NCI-H82 treated with DMSO at 0.1 percent for 48 hours (cell line): ENCODE measurements around the gene AUTS2.

Source experiments
- DNase-seq: peaks from one replicate; lab custom pipeline; 2025; ENCODE audit not compliant: unreplicated experiment; lab: John Stamatoyannopoulos, UW

AUTS2 gene

DNA sequence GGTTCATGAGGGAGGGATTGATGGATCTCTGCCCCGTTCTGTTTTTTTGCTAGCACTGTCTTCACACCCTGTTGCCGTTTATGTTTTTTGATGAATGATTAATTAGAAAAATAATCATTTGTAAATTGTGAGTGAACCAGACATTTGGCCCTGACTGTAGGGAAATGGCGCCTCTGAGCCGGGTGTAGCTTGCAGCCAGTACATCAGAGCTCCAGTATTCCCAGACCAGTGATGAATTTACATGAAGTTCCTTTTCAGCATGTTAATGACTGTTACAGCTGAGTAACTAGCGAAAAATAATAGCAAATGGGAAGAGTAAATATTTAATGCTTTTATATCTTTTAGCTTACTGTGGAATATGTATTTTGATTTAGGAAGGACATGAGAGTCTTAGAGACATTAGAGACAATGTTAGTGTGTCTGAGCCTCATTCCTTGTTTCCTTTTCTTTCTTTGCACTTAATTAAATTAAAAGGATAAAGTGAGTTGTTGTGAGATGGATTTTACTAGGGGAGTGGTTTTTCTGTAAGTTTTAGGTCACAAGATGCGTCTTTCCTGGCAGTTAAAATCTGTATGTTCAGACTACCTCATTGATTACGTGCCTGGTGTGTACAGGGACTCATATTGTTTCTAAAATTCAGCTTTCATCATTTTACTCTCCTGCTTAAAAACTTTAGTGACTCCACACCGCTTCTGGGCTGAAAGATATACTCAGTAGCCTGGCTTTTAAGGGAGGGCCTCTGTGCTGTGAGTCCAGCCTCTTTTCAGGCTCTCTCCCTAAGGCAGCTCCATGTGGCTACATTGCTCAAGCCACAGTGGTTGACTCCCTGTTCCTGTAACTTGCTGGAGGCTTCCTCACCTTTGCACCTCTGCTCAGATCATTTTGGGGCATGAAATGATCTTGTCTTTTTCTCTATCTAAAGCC lies 86.4 kb downstream of the AUTS2 start:
- no peak for DNase-seq

DNA sequence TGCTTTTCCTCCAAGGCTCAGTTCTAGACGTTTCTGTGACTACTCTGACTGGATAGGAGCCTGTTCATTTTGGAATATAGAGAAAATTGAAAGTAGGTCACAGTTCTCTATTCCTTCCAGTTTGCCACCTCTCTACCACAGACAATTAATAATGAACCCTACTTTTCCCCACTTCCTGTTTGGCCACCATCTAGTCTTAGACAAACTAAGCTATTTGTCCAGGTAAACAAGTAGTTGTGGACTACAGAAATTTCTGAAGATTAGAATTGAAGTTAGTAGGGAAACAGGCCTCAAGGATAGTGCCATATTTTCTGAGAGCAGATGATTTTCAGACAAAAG lies 87.0 kb downstream of the AUTS2 start:
- DNase-seq = no peak

DNA sequence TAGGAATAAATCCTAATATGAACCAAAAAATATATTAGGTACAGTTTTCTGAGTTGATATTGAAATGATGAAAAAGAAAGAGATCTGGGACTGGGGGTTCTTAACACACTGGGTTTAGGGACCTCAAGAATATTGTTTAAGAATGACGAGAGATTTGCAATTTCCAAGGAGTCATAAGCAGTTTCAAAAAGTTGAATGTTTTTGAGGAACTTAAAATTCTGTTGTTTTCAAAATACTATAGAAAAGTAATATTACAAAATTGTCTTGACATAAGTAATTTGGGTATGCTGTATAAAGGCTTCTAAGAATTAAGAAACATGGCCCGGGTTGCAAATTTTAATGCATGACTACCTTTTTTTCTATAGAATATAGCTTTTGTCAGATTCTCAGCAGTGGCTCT lies 88.1 kb downstream of the AUTS2 start:
- DNase-seq = no peak

DNA sequence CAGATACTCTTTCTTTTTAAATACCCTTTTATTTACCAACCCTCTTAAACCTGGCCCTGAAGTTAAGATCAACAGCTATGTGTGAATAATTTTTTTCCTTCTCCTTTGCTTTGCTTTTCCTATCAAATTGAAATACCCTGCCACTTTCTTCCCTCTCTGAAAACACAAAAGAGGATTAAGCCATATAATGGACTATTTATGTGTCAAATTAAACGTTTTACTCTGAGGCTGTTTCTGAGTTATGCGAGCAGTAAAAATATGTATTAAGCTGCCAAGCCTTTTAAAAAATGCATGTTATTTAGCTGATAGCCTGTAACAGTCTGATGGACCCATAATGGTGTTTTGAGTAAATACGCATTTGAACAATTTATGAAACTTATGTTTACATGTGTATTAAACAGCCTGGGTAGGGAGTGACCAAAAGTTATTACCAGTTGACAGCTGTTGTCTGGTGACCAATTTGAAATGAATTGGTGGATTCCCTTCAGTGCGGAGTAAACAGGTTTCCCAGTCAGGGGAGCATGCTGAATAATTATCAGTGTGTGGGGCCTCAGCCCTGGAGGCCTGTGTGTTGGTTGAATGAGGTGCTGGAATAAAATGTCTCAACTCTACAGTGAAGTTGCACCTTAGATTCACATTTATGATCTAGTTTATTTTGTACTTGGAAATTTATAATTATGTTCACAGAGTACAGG lies 89.6 kb downstream of the AUTS2 start:
- DNase-seq = peak; percentile 37

DNA sequence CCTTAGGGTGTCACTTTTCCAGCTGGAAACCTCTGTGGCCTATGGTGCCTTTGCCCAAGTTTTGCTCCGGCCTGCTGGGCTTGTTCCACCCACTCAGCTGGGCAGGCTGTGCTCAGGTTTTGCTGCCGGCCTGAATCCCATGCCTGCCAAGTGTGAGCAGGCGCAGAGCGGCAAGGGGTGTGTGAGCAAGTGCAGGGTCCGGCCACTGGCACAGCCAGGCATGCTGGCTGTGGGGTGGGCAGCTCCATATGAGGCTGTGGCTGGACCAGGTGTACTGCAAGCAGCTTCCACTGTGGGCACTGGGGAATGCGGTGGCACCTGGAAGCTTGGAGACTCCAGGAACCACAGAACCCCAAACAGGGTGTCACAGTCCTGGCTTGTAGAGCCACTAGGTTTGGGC lies 92.1 kb downstream of the AUTS2 start:
- no peak for DNase-seq

DNA sequence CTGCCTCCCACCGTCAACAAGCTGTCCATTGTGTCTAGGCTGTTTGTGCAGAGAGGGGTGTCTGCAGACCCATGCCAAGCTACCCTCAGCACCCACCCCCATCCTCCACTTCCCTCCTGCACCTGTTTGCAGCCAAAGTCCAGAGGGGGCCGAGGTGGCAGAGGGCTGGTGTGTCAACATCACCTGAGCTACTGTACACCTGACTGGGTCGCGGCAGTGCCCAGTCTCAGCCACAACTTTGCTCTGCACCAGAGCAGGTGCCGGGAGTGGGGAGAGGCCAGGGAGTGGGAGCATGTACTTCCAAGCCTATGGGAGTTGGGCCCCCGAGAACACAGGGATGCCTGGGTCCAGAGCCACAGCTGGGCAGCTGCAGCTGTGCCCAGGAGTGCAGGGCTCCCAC lies 93.1 kb downstream of the AUTS2 start:
- DNase-seq = no peak

DNA sequence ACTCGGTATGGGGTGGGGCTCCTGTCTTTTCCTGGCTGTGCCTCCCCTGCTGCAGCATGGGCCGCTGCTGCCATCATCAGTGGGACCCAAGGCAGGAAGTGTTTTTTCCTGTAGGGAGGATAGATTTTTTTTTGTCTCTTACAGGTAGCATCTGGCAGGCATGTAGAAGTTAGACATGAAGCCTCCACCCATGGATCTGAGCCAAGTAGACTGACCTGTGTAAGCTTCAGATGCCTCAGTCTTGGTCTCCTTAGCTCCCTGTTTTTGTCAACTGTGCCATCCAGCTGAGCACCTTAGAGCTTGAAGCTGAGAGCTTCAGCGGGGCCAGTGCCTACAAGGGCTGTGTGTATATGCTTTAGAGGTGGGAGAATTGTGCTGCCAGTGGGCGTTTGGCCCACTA lies 93.5 kb downstream of the AUTS2 start:
- DNase-seq = no peak

DNA sequence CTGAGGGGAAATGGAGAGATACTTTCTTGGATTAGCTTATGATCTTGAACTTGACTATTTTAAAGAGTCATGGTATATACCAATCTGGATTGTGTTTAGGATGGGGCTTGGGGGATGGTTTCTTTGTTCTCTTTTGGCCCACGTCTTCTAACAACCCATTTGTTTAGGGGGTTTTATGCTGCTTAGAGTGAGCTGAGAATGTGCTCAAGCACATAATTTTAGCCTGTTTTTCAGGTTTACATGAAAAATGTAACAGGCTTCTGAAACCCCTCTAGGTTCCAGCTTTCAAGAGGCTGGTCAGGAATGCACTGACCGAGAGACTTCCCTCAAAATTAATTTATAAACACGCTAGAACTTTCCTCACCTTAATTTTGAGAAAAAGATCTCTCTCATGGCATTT lies 94.3 kb downstream of the AUTS2 start:
- DNase-seq = no peak

DNA sequence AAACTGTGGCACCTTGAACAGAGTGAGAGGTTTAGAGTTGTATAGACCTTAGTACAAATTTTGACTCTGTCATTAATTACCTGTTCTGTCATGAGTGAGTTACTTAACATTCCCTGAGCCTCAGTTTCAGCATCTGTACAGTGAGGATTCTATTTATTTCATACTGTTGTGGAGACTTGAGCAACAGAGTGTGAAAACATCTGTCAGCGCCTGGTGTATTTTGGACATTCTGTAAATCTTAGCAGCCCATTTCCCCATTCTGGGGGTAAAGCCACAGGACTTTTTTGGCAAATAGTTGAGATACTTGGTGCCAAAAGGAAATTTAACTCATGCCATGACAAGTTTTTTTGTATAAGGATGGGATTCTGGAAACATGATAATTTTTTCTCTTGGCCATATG lies 94.8 kb downstream of the AUTS2 start:
- no peak for DNase-seq

DNA sequence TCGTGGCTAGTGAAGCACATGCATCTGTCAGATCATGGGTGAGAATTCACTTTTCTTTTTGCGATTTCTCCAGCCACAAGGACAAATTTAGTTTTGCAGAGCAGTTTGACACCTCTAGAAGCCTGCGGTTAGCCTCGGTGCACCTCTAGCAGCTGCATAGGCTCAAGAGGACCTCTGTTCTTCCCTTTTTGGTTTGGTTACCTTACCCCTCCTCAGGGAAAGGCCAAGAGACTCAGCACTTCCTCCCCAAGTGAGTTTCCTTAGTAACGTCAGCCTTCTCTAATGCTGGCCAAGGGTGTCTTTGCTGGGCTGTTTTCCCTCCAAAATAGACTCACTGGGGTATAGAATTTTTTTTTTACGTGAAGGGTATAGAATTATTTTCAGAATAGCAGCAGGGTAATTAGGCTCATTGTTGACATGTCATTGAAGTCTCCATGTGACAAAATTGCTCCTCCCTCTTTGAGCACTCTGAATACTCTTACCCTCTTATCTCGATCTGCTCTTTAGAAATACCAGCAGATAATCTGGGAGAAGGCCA lies 97.8 kb downstream of the AUTS2 start:
- DNase-seq = no peak

DNA sequence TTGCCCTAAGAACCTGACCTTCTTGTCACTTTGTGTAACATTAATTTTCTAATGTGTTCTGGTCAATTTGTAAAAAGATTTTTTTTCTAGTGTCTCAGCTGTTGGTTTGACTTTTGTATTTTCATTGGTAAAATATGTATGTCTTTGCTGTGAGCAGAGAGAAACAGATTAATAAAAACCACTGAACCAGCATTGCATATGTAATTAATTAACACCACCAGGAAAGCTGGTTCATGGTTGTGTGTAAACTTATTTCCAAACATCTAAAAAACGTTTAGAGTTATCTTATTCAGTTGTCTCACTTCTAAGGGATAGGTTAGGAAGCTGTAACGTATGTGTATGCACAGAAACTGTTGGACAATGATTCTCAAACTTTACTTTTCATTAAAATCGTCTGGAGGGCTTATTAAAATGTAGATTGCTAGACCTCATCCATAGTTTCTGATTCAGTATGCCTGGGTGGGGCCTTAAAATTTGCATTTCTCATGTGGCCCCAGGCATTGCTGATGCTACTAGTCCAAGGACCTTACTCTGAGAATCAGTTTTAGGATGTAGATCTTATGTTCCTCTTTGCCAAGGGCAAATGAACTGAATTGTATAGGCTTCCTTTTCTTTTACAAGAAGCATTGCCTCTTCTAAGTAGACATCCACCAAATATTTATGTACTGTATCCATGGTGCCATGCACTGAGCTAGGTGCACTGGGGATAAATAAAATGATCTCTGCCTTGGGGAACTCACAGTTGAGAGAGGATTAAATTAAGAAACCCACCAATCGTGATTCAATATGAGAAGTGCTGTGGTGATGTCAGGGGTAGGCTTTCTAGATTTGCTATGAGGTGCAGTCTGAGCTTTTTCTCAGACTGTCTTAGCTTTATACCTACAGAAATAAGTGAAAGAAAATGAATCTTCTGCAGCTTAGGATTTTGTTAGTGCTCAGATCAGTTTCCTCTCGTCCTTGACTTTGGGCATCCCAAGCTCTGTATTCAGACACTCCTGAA lies 98.7 kb downstream of the AUTS2 start:
- DNase-seq = no peak

DNA sequence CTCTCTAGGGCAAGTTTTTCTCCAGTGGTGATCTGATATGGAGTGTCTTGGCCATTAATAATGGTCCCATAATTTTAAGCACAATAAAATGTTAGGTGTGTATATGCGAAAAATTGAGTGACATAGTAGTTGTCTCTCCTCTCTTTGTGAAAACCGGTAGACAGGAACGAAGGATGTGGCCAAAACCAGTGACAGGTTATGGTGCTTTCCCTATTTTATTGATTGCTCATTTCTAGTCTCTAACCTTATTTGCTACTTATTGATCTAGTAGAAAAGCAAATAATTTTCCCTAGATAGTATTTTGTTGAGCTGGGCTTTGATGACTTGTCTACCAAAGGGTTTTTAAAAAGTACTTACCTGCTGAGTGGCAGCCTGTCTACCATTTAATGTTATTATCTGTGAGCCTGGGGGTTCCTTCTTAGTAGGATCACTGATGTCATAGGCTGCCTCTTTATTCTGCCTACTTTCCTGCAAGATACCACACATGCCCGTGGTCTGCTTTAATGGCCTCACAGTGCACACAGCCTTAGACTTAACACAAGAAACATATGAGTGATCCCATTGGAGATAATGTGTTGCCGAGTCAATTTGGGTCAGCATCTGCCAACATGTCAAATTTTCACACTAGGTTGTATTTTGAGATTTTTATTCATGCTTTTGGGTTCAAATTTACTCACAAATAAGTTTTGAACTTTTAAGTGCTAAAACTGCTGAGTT lies 100.0 kb downstream of the AUTS2 start:
- no peak for DNase-seq

DNA sequence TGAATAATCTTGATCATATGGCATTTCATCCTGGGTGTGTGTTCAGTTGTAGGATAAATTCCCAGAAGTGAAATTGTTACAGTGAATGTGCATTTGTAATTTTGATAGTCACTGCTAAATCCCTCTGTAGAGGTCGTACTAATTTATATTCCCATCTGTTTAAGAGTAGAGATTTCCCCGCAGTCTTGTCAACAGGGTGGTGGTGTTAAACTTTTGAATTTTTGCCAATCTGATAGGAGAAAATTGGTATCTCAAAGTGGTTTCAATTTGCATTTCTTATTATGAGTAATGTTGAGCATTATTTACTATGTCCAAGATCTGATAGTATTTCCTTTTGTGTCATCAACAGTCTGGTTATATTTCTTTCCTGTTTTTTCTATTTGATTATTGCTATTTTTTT lies 101.7 kb downstream of the AUTS2 start:
- DNase-seq = no peak

DNA sequence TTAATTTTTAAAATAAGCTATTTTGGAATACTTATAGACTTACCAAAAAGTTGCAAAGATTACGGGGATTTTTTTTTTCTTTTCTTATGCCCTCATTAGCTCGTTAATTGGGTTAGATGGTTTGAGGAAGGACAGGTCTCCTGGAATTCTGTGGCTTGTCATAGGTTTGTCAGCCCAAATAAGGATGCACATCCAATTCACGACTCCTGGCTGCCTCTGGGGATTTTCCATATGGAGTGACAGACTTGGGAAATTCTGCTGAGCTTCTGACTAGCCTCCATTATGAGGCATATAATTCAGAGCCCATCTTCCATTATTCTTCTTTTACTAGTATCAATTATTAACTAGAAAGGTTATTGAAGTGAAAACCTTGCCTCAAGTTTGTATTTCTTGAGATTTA lies 102.1 kb downstream of the AUTS2 start:
- DNase-seq = peak; percentile 42

DNA sequence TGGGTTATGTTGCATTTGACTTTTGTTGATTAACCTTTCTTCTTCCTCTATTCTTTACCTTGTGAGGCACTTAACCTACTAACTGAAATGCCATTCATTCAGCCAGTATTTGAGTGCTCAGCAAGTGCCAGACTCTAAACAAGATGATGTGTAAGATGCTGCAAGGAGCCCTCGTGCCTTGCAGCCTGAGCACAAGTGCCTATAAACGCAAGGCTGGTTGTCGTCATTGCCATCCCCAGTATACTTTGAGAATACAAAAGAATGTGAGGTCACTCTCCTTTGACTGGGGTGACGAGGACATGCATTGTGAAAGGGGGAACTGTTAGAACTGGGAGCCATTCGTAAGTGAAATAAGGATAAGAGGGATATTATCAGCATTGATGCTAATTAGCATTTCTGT lies 103.0 kb downstream of the AUTS2 start:
- DNase-seq = no peak

DNA sequence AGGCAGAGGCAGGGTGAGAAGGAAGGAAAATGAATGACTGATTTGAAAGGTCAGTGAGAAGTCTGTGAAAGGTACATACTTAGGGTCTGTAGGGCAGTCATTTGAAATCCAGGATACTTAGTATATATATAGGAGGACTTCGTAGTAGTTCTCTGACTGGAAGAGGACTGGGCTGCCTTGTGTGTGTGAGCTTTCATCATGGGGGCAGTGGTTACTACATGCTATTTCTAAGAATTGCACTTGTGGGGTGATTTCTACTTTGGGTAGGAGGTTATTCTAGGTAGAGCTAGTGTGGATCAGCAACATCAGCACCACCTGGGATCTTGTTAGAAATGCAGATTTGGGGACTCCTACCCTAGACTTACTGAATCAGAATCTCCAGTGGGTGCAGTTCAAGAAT lies 104.1 kb downstream of the AUTS2 start:
- DNase-seq = no peak

DNA sequence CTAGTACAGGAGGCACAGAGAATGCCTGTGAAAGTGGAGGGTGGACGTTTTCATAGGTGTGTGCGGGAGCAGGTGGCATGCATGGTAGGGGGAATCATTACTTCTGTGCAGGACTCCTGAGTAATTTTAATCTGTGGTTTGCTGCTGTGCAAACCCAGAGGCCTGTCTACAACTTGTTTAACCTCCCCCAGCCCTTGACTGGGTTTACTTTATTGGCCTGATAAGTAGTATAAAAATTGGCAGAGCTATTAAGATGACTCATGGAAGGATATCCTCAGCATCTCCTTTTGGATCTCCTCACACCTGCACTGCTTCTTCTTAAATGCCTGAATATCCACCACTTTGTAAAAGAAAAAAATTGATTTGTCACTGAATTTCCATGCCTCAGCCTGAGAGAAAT lies 104.8 kb downstream of the AUTS2 start:
- no peak for DNase-seq

DNA sequence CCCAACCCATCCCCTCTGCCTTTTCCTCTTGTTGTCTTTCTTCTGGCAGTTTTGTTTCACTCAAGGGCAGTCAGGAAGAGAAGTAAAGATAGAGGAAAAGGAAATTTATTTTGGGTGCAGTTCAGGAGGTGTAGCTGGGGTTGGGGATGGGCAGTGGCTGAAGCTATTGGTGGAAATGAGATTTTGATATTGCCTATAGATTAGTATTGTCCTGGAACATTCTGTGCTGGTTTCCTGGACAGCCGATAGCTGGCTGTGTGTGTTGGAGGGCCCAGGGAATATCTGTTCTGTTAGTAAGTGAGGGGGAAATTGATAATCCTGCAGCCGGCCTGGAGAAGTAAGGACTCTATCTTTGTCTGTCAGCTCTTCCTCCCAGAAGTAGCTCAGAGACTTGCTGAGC lies 107.8 kb downstream of the AUTS2 start:
- no peak for DNase-seq

DNA sequence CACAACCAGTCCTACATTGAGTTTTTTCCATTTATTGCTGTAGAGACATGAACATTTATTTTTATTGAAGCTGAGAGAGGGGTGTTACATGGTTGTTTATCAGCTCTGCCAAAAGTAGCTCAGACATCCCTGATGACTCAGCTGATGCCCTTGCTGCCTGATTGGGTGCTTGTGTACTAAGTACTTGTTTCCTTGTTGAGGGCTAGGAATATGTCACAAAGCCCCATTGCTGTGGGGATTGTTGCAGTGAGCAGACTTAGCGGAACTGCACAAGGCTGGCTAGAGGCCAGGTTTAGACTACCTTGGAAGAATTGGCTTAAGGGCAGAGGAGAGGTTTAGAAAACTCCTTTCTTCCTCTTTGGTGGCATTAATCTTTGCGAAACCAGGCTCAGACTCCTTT lies 110.6 kb downstream of the AUTS2 start:
- peak; percentile 26 for DNase-seq

DNA sequence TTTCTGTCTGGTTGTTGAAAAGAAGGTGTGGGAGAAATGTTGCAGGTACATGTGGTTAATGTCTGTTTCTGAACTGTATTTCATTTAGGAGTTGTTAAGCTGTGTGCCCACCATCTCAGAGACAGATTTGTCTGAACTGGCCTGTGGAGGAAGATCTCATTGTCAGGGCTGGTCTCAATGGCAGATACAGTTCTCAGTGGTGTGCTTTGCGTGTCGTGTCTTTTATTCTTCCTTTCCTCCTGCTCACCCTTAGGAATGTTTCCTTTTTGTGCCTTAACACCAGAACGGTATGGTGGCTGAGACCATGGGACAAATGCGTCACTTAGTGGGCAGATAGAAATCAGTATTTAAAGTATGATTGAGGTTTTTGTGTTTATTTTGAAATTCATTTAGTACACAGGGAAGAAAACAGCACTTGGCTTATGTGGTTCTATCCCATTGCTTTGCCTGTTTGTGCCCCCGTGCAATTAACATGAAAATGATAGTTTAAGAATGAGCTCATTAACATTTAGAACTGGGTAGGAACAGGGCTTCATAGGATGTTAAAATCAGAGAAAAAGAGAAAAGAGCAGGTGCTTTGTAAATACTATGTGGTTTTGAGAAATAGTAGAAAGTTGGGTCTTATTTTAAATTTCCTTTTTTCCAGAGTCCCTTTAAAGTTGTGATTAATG lies 112.6 kb downstream of the AUTS2 start:
- no peak for DNase-seq
